ENCODE results near the gene RGS7.
"Not testable (repeated sequence)": the region's sequence is repeated elsewhere in the genome, so short reads cannot be mapped to it uniquely, and the experiment has no call there.

The RGS7 gene

DNA sequence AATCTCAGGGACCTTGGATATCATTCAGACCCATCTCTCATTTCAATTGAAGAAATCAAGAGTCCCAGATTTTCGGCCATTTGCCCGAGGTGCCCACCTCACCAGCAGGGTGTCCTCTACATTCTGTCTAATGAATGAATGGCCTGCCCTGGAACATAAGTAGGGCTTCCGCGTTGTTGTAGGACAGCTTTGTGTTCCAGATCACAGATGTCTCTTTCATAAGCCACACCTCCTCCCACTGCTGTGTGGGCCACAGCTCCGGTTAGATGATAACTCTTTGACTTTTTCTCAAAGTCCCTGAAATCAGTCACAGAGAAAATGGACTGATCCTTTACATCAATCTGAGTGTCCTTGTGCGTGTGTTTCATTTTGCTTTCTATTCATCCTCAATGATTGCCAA, 144.4 kb downstream of the RGS7 start:
- DNase-seq (ENCODE audit: low read depth): no peak

DNA sequence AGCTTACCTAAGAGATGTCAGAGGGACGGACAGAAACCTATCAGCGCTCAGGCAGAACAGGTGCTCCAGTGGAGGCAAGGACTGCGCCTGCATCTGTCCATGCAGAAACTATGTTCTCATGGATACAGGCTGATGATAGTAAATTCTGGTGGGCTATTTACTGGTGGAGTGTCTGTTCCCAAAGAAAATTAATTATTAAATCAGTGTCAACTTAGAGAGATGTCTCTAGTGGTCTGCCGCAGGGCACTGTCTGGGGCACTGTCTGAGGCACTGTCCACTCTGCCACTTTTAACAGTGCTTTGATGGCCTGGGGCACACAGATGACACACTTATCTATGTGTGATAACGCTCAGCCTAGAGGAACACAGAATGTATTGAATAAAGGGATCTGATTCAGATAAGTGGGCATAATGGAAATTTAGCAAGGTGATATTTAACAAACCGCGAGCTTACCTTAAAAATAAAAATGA, 148.1 kb downstream of the RGS7 start:
- DNase-seq (ENCODE audit: low read depth): no peak

DNA sequence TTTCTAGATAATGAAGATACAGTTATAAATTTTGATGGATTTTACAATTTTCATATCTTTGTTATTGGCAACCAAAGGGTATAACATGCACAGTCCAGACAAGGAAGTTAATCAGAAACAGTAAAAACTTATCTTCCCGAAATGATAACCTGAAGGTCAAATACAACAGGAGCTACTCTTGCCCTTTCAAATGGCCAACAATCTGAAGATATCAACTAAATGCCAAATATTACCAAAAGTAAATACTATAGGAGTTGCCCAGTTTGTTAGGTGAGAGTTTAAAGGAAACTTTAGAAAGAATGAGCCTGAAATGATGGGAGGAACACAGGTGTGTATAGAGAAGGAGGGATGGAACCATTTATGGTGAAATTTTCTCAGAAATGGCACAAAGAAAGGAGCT, 153.2 kb downstream of the RGS7 start:
- DNase-seq (ENCODE audit: low read depth): no peak

DNA sequence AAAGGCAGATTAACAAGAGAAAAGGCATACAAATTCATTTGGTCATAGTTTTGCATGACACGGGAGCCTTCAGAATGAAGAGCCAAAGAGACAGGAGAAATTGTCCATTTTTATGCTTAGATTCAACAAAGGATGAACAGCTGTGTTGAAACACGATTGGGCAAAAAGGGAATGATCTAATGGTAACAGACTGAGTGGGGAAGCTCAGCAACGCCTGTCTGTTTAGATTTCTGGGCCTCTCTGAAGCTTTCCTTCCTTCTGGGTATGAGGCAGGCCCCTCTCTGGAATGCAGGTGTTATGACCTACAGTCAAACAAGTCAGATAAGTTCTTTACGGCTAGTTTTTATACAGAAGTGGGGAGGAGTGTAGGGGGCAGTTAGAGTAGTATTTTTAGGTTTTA, 154.6 kb downstream of the RGS7 start:
- no peak for DNase-seq (ENCODE audit: low read depth)

DNA sequence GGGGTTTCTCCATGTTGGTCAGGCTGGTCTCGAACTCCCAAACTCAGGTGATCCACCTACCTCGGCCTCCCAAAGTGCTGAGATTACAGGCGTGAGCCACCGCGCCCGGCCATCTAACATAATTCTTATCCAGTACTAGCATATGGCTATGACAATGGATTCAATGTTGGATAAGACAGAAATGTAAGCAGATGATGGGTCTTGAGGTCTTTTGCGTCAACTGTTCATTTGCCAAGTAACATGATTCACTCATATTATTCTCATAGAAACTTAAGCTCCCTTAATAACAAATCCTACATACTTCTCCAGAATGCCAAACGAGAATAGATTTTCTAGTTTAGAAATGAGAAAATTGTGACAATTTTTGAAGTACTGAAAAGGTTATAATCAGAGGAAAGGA, 170.3 kb downstream of the RGS7 start:
- DNase-seq (ENCODE audit: low read depth): peak; percentile 81

DNA sequence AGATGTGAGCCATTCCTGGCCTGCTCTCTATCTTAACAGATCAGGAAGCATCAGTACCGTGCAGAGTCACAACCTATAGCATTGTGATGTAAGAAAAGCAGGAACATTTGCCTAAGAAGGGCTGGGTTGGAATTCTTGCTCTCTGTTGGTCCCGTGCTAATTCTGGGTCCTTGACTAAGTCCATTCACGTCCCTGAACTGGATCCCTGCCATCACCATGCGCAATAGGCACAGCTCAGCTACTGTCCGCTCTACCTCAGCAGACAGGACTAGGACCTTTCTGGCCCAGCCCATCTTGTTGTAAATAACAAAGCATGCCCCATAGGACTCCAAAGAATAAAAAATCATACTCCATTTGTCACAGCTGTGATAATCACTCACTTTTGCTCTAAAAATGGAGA, 175.0 kb downstream of the RGS7 start:
- DNase-seq (ENCODE audit: low read depth): no peak

DNA sequence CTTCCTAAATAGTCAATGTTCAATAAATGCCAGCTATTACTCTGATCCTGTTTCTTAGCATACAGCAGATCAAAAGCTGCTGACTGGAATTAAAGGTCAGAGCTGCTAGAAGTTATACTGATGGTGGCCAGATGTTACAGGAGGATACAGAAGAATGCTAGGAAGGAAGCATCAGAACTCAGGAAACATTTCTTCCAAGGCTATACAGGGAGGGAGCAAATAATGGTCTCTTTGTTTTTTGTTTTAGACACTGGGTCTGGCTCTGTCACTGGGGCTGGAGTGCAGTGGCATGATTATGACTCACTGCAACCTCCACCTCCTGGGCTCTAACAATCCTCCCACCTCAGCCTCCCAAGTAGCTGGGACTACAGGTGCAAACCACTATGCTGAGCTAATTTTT, 175.5 kb downstream of the RGS7 start:
- peak; percentile 27 for DNase-seq (ENCODE audit: low read depth)

DNA sequence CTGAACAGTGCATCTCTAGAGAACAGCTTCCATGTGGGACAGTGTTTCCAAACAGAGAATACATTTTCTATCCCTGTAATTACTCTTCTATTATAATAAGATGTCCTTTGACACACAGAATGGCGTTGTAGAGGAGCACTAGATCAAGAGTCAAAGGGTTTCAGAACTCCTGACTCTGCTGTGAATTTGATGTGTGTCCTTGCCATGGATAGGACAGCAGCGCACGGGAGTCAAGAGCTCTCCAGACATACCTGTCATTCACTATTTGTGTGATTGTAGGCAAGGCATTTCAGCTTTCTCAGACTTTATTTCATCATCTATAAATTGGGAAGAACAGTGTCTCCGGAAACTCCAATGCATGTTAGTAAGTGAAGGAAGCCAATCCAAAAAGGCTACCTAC, 176.4 kb downstream of the RGS7 start:
- DNase-seq (ENCODE audit: low read depth): no peak

DNA sequence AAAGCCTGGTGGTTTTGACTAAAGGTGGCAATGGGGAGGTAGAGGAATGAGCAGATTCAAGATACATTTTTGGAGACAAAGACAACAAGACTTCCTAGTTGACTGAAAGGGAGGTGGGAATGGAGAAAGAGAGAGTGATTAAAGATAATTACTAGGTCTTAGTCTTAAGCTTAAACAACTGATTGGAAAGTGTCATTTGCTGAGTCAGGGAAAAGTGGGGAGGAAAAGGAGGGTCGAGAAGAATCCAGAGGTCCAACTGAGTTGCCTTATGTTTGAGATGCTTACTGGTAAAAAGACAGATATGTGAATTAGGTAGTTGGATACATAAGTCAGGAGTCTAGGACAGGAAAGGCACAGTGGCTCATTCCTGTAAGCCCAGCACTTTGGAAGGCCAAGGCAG, 179.3 kb downstream of the RGS7 start:
- DNase-seq (ENCODE audit: low read depth): no peak

DNA sequence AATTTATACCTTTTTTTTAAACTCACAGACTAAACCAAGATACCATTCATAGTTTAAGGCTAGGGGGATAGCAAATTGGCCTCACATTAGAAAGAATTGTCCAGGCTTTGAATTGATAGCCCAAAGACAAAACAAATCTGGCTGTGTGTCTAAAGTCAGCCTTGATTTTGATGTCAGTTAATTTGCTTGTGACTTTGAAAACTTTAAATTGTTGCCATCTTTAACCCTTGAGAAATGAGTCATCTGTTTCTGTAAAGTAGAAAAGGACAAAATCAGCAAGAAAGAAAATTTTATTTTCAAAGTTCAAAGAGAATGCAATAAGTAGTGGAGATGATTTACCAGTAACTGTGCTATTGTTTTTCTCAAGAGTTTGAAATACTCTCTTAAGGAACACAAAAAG, 184.5 kb downstream of the RGS7 start:
- DNase-seq (ENCODE audit: low read depth): no peak

DNA sequence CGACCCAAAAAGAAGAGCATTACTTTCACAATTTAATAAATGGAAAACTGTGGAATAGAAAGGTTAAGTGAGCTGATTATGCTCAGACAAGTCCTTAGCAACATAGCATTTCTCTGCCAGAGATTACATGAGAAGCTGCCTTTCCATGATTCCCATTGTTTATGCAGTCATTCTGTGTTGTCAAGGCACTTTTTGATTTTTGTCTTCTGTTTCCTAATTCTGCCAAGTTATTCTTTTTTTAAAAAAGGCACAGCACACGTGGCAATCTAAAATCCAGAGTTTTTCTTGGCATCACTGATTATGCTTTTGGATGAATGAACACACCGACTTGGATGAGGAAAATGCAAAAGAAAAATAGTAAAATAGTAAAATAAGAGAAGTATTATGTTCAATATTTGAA, 185.0 kb downstream of the RGS7 start:
- peak; percentile 38 for DNase-seq (ENCODE audit: low read depth)

DNA sequence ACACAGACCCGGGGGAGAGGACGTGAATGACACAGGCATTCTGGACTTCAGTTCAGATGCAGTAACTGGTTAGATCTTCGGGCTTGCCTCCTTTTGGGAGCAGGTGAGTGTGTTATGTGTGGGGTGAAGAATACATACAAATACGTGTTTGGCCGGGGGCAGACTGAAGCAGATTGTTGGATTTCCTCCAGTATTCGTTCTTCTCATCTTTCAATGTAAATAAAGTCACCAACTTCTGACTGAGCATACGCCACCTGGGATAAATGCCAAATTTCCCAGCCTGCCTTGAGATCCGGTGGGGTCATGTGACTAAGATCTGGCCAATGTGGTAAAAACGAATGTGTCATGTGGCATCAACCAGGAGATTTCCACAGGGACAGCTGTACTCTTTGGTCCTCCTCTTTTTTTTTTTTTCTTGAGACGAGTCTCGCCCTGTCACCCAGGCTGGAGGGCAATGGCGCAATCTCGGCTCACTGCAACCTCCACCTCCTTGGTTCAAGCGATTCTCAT, 189.8 kb downstream of the RGS7 start:
- no peak for DNase-seq (ENCODE audit: low read depth)

DNA sequence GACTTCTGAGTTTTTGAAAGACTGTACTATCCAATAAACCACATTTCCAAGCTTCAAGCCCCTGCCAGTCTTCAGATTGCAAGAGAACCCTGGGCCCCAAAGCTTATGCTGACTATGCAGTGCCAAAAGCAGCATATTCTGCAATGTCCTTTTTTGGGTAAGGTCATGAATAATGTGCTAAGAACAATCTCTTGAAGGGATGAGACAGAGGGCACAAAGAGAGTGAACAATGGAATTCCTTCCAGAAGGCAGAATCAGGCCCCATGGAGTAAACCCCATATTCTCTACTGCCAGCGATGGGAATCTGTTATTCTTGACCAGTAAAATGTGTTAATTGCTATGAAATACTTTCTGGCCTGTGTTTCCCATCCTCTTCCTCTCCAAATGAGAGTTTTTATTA, 190.4 kb downstream of the RGS7 start:
- no peak for DNase-seq (ENCODE audit: low read depth)

DNA sequence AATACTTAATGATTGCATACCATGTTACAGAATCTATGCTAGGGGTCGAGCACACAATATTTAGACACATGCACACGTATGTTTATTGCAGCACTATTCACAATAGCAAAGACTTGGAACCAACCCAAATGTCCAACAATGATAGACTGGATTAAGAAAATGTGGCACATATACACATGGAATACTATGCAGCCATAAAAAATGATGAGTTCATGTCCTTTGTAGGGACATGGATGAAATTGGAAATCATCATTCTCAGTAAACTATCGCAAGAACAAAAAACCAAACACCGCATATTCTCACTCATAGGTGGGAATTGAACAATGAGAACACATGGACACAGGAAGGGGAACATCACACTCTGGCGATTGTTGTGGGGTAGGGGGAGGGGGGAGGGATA, 191.7 kb downstream of the RGS7 start:
- not testable (repeated sequence) for DNase-seq (ENCODE audit: low read depth)

DNA sequence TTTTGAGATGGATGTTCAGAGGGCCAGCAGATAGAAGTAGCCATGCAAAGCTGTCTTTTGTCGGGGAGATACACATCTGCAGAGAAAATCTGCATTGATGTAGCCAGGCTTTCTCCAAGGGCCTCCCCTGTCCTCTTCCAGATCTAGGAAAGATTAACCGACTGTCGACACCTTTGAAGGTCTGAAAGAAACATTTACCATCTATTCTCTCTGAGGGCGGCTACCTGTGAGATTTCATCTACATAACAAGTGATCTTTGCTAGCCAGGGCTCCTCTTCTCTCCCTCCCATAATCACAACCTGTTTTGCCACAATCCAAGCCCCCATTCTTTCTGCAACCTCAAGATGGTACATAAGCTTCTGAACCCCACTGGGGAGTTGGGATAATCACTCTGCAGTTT, 193.6 kb downstream of the RGS7 start:
- no peak for DNase-seq (ENCODE audit: low read depth)

DNA sequence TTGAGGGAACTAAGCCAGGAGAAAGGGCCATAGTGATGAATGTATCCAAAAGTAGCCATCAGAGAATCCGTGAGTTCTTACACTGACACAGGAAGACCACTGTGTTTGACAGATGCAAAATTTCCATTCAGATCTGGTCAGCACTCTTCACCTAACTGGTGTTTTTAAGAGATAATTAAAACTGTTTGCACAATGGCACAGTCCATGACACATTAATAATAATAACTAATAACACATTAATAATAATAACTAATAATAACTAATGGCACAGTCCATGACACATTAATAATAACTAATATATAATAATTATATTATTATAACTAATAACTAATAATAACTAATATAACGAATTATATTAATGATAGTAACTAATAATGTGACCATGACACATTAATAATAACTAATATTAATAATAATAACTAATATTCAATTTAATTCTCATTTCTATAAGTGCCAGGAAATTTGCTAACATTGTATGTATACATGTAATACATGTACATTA, 195.8 kb downstream of the RGS7 start:
- no peak for DNase-seq (ENCODE audit: low read depth)

DNA sequence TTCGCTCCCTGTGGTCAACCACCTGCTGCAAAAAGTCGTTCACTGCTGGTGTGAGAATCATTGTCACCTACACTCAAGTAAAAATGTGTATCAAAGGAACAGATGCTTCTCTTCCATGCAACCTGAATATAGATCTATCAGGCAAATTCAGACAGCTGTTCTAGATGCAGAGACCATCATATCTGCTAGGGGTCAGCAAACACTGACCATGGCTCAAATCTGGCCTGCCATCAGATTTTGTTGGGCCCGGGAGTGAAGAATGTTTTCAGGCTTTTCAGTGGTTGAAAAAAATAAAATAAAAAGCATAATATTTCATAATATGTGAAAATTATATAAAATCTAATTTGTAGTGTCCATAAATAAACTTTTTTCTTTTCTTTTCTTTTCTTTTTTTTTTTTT, 199.6 kb downstream of the RGS7 start:
- DNase-seq (ENCODE audit: low read depth): no peak

DNA sequence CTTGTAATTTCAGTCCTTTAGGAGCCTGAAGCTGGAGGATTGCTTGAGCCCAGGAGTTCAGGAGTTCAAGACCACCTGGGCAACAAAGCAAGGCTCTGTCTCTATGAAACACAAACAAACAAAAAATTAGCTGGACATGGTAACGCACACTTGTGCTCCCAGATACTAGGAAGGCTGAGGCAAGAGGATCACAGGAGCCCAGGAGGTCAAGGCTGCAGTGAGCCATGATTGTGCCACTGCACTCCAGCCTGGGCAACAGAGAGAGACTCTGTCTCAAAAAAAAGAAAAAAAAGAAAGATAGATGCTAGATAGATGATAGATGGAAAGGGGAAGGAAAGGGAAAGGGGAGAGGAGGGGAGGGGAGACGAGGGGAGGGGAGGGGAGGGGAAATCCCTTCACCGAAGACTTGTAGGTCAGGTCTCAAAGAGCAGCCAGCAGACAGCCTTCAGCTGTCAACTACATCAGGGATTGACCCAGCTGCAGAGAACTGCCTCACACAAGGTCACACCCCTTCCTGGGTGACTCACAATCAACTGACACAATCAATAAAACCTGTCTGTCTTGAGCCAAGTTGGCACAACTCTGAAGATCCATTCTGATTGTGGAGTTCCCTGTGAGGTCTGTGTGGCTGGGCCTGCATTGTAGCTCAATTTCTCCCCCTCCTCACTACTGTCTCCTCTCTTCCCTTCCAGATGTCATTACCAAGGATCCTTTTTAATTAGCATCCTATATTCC, 200.6 kb downstream of the RGS7 start:
- peak; percentile 20 for DNase-seq (ENCODE audit: low read depth)

DNA sequence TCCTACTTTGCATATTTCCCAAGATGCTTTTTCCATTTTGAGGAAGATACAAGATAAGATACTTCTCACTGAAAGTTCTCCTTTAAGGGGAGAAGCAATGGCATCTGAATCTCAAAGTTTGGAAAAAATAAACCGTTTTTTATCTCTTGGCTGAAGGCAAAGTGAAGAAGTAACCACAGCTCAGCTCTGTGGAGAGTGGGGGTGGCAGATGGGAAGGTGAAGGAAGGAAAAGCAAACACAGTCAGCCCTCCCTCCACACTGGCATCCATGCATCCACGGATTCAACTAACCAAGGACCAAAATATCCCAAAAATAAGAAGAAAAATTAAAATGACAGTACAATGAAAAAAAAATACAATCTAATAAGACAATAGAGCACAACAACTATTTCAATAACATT, 211.1 kb downstream of the RGS7 start:
- no peak for DNase-seq (ENCODE audit: low read depth)

DNA sequence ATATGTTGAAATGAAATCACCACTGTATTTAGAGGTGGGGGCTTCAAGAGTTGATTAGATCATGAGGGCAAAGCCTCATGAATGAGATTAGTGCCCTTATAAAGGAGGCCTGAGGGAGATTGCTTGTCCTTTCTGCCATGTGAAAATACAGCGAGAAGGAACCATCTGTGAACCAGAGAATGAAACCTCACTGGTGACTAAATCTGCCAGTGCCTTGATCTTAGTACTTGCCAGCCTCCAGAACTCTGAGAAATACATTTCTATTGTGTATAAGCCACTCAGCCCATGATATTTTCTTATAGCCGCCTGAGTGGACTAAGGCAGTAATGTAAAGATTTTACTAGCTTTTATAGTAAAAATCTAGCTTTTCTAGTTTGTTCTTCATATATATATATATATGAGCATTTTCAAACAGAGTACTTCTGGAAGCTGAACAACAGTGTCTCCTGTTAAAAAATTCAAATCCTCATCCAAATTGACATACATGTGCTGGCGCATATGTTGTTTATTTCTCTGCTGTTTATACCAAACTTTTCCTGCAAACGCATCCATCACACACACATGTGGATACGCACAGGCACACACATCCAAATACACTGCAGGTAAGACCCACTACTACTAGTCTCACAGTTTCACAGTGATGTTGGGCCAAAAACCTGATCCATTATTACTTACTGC, 213.1 kb downstream of the RGS7 start:
- DNase-seq (ENCODE audit: low read depth): no peak

DNA sequence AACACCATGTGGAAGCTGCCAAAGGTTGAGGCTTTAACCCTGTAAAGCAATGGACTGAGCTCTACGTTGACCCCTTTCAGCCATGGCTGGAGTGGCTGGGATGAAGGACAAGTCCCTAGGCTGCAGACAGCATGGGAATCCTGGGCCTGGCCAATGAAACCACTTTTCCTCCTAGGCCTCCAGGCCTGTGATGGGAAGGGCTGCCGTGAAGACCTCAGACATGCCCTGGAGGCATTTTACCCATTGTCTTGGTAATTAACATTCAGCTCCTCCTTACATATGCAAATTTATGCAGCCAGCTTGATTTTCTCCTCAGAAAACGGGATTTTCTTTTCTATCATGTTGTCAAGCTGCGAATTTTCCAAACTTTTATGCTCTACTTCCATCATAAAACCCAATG, 214.5 kb downstream of the RGS7 start:
- no peak for DNase-seq (ENCODE audit: low read depth)

DNA sequence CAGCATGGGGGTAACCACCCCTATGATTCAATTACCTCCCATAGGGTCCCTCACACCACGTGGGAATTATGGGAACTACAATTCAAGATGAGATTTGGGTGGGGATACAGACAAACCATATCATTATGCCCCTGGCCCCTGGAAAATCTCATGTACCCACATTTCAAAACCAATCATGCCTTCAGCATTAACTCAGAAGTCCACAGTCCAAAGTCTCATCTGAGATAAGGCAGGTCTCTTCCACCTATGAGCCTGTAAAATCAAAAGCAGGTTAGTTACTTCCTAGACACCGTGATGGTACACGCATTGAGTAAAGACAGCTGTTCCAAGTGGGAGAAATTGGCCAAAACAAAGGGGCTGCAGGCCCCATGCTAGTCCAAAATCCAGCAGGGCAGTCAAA, 215.4 kb downstream of the RGS7 start:
- DNase-seq (ENCODE audit: low read depth): not testable (repeated sequence)

DNA sequence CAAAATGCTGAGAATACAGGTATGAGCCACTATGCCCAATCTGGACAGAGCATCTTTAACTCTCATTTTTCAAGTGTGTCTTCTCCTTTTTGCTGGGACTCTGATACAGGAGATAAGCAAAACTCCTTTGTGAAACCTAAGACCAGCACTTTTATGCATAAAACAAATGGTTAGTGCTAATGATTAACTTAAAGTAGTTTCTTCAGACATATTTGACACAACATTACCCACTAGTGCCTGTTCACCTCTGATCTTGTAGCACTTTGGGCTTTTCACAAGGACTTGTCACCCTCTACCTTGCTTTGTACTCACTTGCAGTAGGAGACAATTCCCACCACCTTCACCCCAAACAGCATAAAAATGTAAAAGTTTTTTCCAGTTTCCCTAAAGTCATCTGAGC, 216.3 kb downstream of the RGS7 start:
- no peak for DNase-seq (ENCODE audit: low read depth)

DNA sequence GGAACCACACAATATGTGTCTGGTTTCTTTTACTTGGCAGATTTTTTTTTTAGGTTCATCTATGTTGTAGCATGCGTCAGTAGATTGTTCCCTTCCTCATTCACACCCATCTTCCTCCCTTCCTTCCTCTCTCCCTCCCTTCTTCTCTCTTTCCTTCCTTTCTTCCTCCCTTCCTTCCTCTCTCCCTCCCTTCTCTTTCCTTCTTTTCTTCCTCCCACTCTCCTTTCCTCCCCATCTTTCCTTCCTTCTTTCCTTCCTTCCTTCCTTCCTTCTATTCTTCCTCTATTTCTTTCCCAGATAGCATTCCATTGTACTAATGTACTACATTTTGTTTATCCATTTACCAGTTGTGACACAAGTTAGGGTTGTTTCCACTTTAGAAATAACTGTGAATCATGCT, 218.0 kb downstream of the RGS7 start:
- DNase-seq (ENCODE audit: low read depth): peak; percentile 45
